PC-9 (cell line): ENCODE measurements around the gene SIGLEC11. TPM values are rescaled to one million over a fixed set of nuclear protein-coding genes. Genes with fewer than 3 reads are reported as not detected.

ENCODE experiments used
- BruUV-seq: library from RNA; stranded (reverse); fragments of 400-500 nt; replicated peaks from 2 replicates; lab custom pipeline; 2021; lab: Mats Ljungman, UMichigan
- CTCF ChIA-PET: fragments of 300-600 bp; sonication (Branson Sonifier 250); formaldehyde crosslinking; loops from one replicate; lab custom pipeline; 2022; ENCODE audit warnings: antibody characterized with exemption; lab: Charles Lee
- POLR2A ChIA-PET: fragments of 300-600 bp; sonication (Branson Sonifier 250); formaldehyde crosslinking; loops from one replicate; lab custom pipeline; 2022; ENCODE audit warnings: antibody characterized with exemption; ENCODE audit not compliant: unreplicated experiment; lab: Charles Lee
- DNase-seq, 2 experiments: peaks; one replicate each; pipeline versions ENCODE4 v3.0.0 to v3.0.0-alpha.2; 2015 to 2022; ENCODE audit warnings: mixed read lengths in 1 of 2
- H2AFZ ChIP-seq: fragments of 200-600 bp; sonication (generic); 2 replicates; pipeline ENCODE4 v1.8.1; 2017; ENCODE audit warnings: antibody characterized with exemption
- H3F3A ChIP-seq: fragments of 200-600 bp; sonication (generic); 2 replicates; pipeline ENCODE4 v1.8.1; 2017; ENCODE audit warnings: antibody characterized with exemption, mild to moderate bottlenecking, low read depth; ENCODE audit not compliant: insufficient read depth
- H3K27ac ChIP-seq: fragments of 200-600 bp; sonication (generic); 2 replicates; pipeline ENCODE4 v1.6.1; 2016; ENCODE audit warnings: mixed run types
- H3K27me3 ChIP-seq: fragments of 200-600 bp; sonication (generic); 2 replicates; pipeline ENCODE4 v1.6.1; 2016; ENCODE audit warnings: low read depth, mixed run types; ENCODE audit not compliant: insufficient read depth
- H3K36me3 ChIP-seq: fragments of 200-600 bp; sonication (generic); 2 replicates; pipeline ENCODE4 v1.6.1; 2016; ENCODE audit warnings: low read depth, mixed run types
- H3K4me1 ChIP-seq: fragments of 200-600 bp; sonication (generic); replicated peaks from 2 replicates; pipeline ENCODE4 v1.6.1; 2016; ENCODE audit warnings: mixed run types; ENCODE audit not compliant: insufficient read depth
- H3K4me2 ChIP-seq: fragments of 200-600 bp; sonication (generic); 2 replicates; pipeline ENCODE4 v1.6.1; 2017; ENCODE audit warnings: mixed run types
- H3K4me3 ChIP-seq: fragments of 200-600 bp; sonication (generic); 2 replicates; pipeline ENCODE4 v1.6.1; 2016; ENCODE audit warnings: mixed run types
- H3K79me2 ChIP-seq: fragments of 200-600 bp; sonication (generic); 2 replicates; pipeline ENCODE4 v1.6.1; 2017; ENCODE audit warnings: low read depth, mixed run types
- H3K9me2 ChIP-seq: fragments of 200-600 bp; sonication (generic); 2 replicates; pipeline ENCODE4 v1.8.1; 2017; ENCODE audit warnings: mild to moderate bottlenecking; ENCODE audit not compliant: insufficient read depth
- H3K9me3 ChIP-seq: fragments of 200-600 bp; sonication (generic); 2 replicates; pipeline ENCODE4 v1.8.1; 2016; ENCODE audit warnings: low read depth; ENCODE audit not compliant: insufficient read depth
- H4K20me1 ChIP-seq: fragments of 200-600 bp; sonication (generic); 2 replicates; pipeline ENCODE4 v1.8.1; 2017; ENCODE audit not compliant: insufficient read depth
- EZH2 ChIP-seq: fragments of 200-600 bp; sonication (generic); IDR thresholded peaks from 2 replicates; pipeline ENCODE4 v1.8.0; 2017; ENCODE audit warnings: antibody characterized with exemption, low read depth
- intact Hi-C: fragments of 100-400 bp; cut with micrococcal nuclease; formaldehyde crosslinking; loops from one replicate; pipeline ENCODE4 v1.10.0; 2022; ENCODE audit not compliant: unreplicated experiment
- total RNA-seq: library from RNA; stranded (reverse); gene quantifications from 2 replicates; pipeline ENCODE4 v1.2.3, GENCODE V29; 2021
- TF ChIP-seq, protein P1 (sequence below): fragments of 200-600 bp; sonication (generic); conservative IDR thresholded peaks from 2 replicates; pipeline ENCODE4 v1.6.1; 2017; ENCODE audit warnings: mixed run types, antibody characterized with exemption, mild to moderate bottlenecking, moderate library complexity

The SIGLEC11 gene
- total RNA-seq, 1 experiment from 2014 or later, result not detected

DNA sequence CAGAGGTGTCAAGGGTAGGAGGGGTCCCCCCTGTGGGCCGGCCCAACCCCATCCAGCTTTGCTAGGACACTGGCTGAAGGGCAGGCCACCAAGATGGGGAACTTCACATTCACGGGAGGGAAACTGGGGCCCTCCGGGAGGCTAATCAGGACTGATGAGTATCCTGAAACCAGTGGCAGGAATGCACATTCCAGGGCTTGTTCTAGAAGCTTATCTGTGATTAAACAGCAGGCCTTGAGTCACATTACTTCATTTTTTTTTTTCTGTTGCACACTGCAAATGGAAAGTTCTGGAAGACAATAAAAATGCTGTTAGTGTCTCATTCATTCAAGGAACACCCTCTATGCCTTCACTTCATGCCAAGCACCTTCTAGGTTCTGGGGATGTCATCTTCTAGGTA lies 15.5 kb upstream of the SIGLEC11 start:
- no peaks in the 10 kb centered on the region for H3K9me2 ChIP-seq
- intact Hi-C loops, result no loop called here
- ChIA-PET CTCF (no interaction called here), POLR2A (interaction anchor here (0.7 kb wide), 1 partner anchor 41 kb away, joined by 3 read pairs; no protein-coding TSS in a partner anchor)
- no peak overlapping the region for H3K27ac ChIP-seq
- no peaks in the 10 kb centered on the region for H3K36me3 ChIP-seq
- no peak overlapping the region for H3K4me2 ChIP-seq
- H3K27me3 ChIP-seq, result peaks cover 21% of the 10 kb centered on the region
- H4K20me1 ChIP-seq, result no peaks in the 10 kb centered on the region; the same call in 1 of the 2 replicates
- DNase-seq, result no peak
- no peak overlapping the region for H3K4me3 ChIP-seq
- no peaks in the 10 kb centered on the region for H3K79me2 ChIP-seq
- BruUV-seq, result no TSS peak
- no peak for TF ChIP-seq EZH2
- TF ChIP-seq, protein P1, sequence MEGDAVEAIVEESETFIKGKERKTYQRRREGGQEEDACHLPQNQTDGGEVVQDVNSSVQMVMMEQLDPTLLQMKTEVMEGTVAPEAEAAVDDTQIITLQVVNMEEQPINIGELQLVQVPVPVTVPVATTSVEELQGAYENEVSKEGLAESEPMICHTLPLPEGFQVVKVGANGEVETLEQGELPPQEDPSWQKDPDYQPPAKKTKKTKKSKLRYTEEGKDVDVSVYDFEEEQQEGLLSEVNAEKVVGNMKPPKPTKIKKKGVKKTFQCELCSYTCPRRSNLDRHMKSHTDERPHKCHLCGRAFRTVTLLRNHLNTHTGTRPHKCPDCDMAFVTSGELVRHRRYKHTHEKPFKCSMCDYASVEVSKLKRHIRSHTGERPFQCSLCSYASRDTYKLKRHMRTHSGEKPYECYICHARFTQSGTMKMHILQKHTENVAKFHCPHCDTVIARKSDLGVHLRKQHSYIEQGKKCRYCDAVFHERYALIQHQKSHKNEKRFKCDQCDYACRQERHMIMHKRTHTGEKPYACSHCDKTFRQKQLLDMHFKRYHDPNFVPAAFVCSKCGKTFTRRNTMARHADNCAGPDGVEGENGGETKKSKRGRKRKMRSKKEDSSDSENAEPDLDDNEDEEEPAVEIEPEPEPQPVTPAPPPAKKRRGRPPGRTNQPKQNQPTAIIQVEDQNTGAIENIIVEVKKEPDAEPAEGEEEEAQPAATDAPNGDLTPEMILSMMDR, result no peak
- H3K4me1 ChIP-seq, result no peaks in the 10 kb centered on the region
- no peak overlapping the region for H2AFZ ChIP-seq
- no peaks in the 10 kb centered on the region for H3K9me3 ChIP-seq
- H3F3A ChIP-seq, result no peaks in the 10 kb centered on the region

DNA sequence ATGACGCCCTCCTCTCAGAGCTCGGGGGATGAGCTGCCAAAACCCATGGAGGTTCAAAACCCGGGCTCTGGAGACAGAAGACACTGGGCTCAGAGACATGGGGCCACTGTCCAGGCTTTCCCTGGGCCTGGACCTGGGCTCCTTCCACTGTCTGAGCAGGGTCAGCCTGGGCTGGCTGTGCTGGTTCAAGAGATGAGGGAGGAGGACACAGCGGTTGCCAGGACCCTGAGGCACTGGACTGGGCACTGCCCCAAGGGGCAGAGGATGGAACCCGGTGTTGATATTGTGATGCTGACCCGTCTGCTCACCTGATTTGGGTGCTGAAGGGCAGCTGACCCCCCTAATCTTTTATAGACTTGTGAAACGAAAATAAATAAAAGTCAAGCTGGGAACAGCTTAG lies 14.1 kb upstream of the SIGLEC11 start:
- Histone ChIP-seq H3F3A (no peaks in the 10 kb centered on the region), H3K4me1 (no peaks in the 10 kb centered on the region), H4K20me1 (no peaks in the 10 kb centered on the region; the same call in 1 of the 2 replicates), H3K9me3 (no peaks in the 10 kb centered on the region), H3K27ac (no peak overlapping the region), H3K4me3 (no peak overlapping the region), H3K36me3 (no peaks in the 10 kb centered on the region), H2AFZ (no peak overlapping the region), H3K9me2 (no peaks in the 10 kb centered on the region), H3K27me3 (peaks cover 24% of the 10 kb centered on the region), H3K4me2 (no peak overlapping the region), H3K79me2 (no peaks in the 10 kb centered on the region)
- intact Hi-C loops, result no loop called here
- ChIA-PET POLR2A (no interaction called here), CTCF (no interaction called here)
- no TSS peak for BruUV-seq
- DNase-seq, result no peak
- TF ChIP-seq, protein P1, result no peak
- no peak for TF ChIP-seq EZH2

DNA sequence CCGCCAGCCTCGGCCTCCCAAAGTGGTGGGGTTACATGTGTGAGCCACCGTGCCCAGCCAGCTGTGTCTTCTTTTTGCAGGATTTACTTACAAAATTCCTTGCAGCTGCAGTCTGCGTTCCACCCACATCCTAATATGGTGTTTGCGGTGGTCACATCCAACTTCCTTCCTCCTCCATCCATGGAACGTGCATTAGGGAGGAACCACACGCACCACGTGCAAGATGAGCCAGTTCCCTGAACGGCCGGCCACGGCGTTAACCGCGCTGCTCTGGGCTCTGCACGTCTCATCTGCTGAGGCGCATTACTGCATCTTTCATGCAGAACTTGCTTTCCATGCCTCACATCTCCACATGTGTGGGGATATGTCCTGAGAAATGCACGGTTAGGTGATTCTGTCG lies 13.0 kb upstream of the SIGLEC11 start:
- Histone ChIP-seq H3K36me3 (no peaks in the 10 kb centered on the region), H3K4me3 (no peak overlapping the region), H3F3A (no peaks in the 10 kb centered on the region), H3K4me1 (no peaks in the 10 kb centered on the region), H3K4me2 (no peak overlapping the region), H3K27me3 (peaks cover 28% of the 10 kb centered on the region), H2AFZ (no peak overlapping the region), H3K9me2 (no peaks in the 10 kb centered on the region), H3K27ac (no peak overlapping the region), H3K9me3 (no peaks in the 10 kb centered on the region), H3K79me2 (no peaks in the 10 kb centered on the region), H4K20me1 (no peaks in the 10 kb centered on the region; the same call in 1 of the 2 replicates)
- ChIA-PET CTCF (interaction anchor here (0.6 kb wide), 1 partner anchor 175 kb away, joined by 3 read pairs; no protein-coding TSS in a partner anchor), POLR2A (no interaction called here)
- BruUV-seq, result no TSS peak
- DNase-seq, result no peak
- intact Hi-C loops, result no loop called here
- TF ChIP-seq, protein P1, result no peak
